ENCODE data around the gene CACNG5.

DNA sequence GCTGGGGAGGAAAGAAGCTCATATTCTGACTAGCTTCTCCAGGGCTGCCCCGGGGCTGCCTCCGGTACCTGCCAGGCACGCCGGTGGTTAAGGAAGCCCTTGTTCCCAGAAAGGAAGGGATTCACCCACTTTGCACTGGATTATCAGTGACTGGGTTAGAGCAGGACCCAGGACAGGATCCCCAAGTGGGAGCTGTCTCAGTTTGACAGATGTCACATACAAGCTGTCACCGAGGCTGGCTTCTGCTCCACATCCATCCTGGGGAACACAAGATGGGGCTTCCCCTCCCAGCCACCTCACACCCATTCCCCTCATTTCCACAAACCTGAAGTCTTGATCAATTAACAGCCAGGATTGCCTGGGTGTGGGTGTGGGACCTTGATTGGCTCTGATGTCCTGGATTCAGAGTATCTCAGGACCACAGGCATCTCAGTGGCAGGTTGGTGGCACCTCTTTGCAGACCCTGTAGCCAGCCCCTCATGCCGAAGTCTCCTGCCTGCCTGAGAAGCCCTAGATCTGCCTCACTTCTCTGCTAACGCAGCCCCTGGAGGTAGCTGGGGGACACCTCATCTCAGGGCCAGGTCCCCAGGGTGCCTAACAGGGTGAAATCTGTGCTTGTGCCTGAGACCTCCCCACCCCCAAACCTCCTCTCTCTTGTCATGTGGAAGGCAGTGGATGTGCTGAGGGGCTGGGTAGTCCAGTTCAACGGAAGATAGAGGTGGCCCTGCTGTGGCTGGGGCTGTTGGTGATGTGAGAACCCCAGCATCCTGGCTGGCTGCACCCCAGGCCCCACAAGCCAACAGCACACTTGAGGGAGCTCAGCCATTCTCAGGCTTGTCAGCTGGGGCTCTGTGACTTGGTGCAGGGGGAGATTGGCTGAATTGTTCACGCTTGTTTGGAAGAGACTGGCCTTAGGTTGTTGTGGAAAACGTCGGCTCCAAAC lies 1.4 kb downstream of the CACNG5 start:
- TF ChIP-seq, protein P1, sequence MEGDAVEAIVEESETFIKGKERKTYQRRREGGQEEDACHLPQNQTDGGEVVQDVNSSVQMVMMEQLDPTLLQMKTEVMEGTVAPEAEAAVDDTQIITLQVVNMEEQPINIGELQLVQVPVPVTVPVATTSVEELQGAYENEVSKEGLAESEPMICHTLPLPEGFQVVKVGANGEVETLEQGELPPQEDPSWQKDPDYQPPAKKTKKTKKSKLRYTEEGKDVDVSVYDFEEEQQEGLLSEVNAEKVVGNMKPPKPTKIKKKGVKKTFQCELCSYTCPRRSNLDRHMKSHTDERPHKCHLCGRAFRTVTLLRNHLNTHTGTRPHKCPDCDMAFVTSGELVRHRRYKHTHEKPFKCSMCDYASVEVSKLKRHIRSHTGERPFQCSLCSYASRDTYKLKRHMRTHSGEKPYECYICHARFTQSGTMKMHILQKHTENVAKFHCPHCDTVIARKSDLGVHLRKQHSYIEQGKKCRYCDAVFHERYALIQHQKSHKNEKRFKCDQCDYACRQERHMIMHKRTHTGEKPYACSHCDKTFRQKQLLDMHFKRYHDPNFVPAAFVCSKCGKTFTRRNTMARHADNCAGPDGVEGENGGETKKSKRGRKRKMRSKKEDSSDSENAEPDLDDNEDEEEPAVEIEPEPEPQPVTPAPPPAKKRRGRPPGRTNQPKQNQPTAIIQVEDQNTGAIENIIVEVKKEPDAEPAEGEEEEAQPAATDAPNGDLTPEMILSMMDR (IDR thresholded peaks at IDR 0.05; ENCODE audit: borderline replicate concordance, extremely low read depth, low read length, poor library complexity, severe bottlenecking) = no peak
- no peak for TF ChIP-seq EZH2 (IDR thresholded peaks at IDR 0.05; ENCODE audit: borderline replicate concordance, low read depth, low read length, severe bottlenecking)
